ENCODE results near the gene UFSP1.
A peak's percentile ranks its signal among the peaks of the same experiment; 100 is the strongest.

The UFSP1 gene

DNA sequence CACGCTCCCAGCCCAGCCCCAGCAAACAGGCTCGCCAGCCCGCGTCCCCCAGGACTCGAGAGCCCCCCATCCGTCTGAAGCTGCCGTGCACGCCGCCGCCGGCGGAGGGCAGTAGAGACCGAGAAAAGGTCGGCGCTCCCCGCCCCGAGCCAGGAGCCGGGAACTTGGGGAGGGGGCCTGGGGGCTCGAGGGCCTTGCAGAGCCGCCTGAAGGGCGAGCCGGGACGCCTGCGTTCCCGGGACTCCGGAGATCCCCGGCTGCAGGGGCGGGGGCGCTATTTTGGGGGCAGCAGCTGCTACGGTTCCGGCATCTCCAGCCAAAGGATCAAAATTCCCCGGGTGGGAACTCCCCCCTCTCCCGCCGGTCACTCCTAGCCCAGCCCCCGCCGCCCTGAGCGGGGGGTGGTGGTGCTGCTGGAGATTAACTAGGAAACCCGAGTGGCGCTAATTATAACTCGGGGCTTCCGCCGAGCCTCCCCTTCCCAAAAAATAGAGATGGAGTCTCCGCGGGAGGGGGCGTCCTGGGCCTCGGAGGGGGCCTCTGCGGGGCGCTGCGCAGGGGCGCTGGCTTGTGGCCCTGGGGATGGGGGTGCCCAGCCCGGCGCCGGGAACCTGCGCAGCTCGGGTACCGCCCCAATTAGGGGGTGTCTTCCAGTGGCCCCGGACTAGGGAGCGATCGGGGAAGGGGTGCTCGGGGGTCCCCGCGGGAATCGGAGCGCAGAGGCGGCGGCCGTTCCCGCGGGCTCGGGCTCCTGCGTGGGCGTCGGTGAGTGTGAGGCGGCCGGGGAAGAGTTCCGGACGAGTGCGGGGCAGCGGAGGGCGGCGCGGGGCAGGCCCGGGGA is 5.6 kb upstream of the UFSP1 start:
- DNase-seq: peak; percentile 62

DNA sequence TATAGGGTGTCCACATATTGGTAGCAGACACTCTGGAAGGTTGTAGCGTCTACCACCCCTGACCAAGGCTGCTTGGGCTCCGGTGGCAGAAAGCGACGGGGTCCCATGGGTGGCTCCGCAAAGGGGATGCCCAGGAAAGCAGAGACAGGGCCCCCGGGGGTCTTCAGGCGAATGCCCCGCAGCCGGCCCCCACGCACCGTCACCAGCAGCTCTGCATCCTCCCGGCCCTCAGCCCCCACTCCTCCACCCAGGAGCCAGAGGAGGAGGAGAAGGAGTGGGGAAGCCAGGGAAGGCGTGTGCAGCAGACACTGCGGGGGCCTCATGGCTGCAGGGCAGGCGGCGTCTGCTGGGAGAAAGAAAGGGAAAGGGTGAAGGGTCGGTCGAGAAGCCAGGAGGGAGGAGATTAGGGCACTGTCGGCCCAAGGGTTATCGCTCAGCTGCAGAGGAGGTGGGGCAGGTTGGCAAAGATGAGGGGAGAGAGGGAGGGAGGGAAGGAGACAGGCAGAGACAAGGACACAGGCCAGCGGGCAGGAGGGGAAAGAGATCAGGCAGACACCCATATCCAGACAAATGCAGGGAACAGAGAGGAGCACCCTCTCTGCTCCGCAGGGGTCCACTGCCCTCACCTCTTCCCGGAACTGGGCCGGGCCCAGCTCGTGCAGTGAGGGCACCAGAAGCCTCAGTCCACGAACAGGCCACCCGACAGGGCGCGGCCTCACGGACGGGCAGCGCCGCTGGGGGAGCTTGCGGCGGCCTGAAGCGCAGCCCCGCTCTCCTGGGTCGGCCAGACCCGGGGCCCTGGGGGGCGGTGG is 4.6 kb upstream of the UFSP1 start:
- DNase-seq: no peak

- DNase-seq: no peak
Measured at GRCh38 chr7:100893318-100893895, 3.9 kb upstream of the UFSP1 start.

- no peak for DNase-seq
Measured at GRCh38 chr7:100892364-100893317, 3.1 kb upstream of the UFSP1 start.

GRCh38 chr7:100891568-100892247 is 2.2 kb upstream of the UFSP1 start:
- DNase-seq: no peak

DNA sequence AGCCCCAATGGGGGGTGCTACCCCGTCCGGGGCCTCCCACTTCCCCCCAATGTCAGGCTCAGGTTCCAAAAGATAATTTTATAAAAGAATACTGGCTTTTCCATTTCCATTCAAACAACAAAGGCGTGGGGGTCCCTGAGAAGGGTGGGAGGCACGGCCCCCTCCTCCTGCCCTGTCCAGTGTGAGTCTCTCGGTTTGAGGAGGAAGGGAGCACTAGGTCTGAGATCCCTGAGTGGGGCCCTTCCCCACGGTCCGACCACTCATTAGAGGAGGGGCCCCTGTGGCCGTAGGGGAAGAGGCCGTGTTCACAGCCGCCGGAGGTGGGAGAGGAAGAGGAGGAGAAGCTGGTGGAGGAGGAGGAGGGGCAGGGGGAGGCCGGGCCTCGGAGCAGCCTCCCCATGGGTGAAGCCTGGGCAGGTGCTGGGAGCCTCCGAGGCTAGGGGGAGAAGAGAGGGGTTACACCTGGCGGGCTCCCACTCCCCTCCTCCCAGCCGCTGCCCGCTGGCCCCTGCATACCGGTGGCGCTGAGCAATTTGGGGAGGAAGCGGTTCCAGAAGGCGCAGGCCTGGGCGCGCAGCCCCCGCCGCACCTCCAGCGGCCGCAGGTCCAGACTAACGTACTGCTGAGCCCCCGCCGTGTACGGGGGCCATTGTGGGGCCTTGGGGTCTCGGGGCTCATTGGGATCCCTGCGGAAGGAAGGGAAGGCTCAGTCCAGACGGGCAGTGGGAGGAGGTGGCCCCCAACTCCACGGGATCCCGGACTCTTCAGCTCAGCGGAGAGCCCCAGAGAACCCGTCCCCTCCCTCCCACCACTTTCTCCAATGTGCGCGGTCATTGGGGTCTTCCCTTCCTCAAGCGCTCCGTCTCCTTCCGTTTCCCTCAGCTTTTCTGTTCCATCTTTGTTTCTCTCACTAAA is 1.4 kb upstream of the UFSP1 start:
- no peak for DNase-seq

- DNase-seq: no peak
Measured at GRCh38 chr7:100888291-100888987, 1.1 kb downstream of the UFSP1 start.

DNA sequence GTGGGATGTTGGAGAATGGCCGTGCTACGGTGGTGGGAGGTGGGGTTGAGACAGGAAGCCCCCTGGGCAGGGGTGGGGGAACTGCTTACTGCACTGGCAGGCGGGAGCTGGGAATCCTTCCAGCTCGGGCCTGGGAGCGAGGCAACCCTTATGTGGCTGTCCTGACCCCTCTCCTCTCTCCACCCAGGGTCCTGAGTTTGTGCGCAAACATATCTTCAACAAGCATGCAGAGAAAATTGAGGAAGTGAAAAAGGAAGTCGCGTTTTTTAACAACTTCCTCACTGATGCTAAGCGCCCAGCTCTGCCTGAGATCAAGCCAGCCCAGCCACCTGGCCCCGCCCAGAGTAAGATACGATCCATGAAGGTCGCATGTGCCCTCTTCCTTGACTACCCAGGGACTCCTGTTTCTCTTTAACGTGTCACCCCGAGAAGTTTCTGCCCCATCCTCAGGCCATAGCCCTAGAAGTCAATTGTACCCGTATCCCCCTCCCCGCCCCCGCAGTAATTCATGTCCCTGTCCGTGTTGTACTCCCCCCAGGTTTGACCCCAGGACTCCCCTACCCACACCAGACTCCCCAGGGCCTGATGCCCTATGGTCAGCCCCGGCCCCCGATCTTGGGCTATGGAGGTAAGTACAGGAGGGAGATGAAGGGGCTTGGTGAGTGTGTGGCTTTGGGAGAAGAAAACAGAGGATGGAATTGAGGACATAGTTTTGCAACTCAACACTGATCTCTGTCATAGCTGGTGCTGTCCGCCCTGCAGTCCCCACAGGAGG is 1.8 kb downstream of the UFSP1 start:
- peak; percentile 45 for DNase-seq

DNA sequence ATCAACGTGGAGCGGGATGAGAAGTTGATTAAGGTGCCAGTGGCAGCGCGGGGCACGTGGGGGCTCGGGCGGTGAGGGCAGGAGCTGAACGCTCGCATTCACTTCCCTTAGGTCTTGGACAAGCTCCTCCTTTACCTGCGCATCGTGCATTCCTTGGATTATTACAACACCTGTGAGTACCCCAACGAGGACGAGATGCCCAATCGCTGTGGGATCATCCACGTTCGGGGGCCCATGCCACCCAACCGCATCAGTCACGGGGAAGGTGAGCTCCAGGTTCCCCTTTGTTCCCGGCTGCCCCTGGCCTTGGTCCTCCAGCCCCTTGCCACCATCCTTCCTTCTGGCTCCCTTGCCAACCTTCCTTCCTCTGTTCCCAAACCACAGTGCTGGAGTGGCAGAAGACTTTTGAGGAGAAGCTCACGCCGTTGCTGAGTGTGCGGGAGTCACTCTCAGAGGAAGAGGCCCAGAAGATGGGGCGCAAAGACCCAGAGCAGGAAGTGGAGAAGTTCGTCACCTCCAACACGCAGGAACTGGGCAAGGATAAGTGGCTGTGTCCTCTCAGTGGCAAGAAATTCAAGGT is 2.5 kb downstream of the UFSP1 start:
- no peak for DNase-seq

DNA sequence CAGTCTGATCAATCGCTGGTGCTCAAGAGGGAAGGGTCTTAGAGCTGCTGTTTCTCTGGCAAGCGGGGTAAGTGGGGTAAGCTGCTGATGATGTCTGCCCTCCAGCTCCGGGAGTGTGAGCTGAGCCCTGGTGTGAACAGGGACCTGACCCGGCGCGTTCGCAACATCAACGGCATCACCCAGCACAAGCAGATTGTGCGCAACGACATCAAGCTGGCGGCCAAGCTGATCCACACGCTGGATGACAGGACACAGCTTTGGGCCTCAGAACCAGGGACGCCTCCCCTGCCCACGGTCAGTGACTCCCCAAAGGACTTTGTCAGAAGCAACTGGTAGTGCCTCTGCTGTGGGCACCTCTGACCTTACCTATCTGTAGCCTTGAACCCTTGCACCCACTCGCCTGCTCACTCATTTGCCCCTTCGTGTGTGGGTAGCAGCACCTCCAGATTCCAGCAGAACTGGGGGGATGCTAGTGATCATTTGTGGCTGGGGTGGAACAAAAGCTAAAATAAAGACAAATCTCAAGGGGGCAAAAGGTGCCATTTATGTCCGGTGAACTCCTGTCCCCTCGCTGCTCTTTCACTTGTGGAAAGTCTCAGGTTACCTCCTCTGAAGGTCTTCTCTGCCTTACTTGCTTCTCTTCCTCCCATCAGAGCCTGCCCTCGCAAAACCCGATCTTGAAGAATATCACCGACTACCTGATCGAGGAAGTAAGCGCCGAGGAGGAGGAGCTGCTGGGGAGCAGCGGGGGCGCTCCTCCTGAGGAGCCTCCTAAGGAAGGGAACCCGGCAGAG is 3.2 kb downstream of the UFSP1 start:
- DNase-seq: no peak

GRCh38 chr7:100885440-100886141 is 3.9 kb downstream of the UFSP1 start:
- DNase-seq: no peak

DNA sequence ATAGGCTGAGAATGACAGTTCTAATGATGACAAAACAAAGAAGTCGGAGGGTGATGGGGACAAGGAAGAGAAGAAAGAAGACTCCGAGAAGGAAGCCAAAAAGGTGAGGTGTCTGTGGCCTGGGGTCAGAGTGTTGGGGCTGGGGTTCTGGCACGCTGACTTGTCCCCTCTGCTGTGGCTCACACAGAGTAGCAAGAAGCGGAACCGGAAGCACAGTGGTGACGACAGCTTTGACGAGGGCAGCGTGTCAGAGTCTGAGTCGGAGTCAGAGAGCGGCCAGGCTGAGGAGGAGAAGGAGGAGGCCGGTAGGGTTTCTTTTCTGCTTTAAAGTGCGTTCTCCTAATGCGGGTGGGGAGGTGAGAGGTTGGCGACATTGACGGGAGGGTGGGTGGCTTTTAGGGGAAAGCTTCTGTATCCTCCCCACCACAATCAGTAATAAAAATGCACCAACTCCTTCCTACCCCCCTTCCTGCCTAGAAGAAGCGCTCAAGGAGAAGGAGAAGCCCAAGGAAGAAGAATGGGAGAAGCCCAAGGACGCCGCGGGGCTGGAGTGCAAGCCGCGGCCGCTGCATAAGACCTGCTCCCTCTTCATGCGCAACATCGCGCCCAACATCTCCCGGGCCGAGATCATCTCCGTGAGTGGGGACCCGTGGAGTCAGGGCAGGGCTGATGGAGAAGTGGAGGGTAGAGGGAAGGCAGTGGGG is 4.6 kb downstream of the UFSP1 start:
- DNase-seq: no peak

GRCh38 chr7:100882785-100883526 is 6.6 kb downstream of the UFSP1 start:
- no peak for DNase-seq

DNA sequence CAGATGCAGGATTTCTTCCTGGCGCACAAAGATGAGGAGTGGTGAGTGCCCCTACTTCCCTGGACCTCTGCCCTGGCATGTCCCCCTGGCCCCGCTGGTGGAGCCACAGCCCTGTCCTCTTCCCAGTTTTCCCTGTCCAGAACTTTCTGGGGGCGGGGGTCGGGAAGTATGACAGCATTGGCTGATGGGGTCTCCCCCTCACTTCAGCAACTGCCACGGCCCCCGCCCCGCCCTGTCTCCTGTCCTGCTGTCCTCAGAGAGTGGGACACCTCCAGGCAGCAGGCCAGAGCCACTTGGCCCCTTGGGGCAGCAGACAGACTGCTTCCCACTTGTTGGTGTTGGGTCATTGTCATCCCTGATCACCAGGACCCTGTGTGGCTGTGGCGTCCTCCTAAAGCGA is 7.3 kb downstream of the UFSP1 start:
- DNase-seq: no peak

- DNase-seq: no peak
Measured at GRCh38 chr7:100881136-100881535, 8.4 kb downstream of the UFSP1 start.

DNA sequence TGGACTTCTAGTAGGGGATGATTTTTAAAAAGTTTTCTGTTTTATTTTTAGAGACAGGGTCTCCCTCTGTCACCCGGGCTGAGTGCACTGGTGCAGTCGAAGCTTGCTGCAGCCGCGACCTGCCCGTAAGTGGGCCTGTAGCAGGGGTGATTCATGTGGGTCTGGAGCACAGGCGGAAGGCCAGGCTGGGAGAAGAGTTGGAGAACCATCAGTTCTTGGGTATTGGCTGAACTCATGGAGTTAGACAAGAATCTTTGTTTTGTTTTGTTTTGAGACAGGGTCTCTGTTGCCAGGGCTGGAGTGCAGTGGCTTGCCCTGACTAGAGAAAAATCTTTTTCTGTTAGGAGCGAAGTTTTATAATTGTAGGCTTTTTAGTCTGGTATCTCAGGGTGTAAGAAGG is 8.9 kb downstream of the UFSP1 start:
- no peak for DNase-seq
